COLO829 (cell line): Measurements from ENCODE around the gene ADGRD1.
A peak's percentile ranks its signal among the peaks of the same experiment; 100 is the strongest.

Experiments
- DNase-seq: peaks from one replicate; pipeline ENCODE4 v3.0.0; 2012; ENCODE audit warnings: low spot score

ADGRD1 gene

GRCh38 chr12:130966443-130967030, 12.8 kb downstream of the ADGRD1 start:
- no peak for DNase-seq

GRCh38 chr12:130967636-130968035, 13.9 kb downstream of the ADGRD1 start:
- DNase-seq: no peak

GRCh38 chr12:130968611-130969010, 14.9 kb downstream of the ADGRD1 start:
- DNase-seq: no peak

- no peak for DNase-seq
These were observed 15.5 kb downstream of the ADGRD1 start for GRCh38 chr12:130969223-130969622.

- no peak for DNase-seq
These were observed 16.6 kb downstream of the ADGRD1 start for GRCh38 chr12:130970165-130970907.

- DNase-seq: no peak
These were observed 17.2 kb downstream of the ADGRD1 start for GRCh38 chr12:130970908-130971233.

GRCh38 chr12:130971925-130972585, 18.3 kb downstream of the ADGRD1 start:
- DNase-seq: no peak

- no peak for DNase-seq
These were observed 18.9 kb downstream of the ADGRD1 start for GRCh38 chr12:130972586-130972950.

GRCh38 chr12:130973109-130973508, 19.4 kb downstream of the ADGRD1 start:
- no peak for DNase-seq

GRCh38 chr12:130973906-130974305, 20.2 kb downstream of the ADGRD1 start:
- no peak for DNase-seq

- no peak for DNase-seq
These were observed 21.4 kb downstream of the ADGRD1 start for GRCh38 chr12:130975116-130975515.

- DNase-seq: no peak
These were observed 22.5 kb downstream of the ADGRD1 start for GRCh38 chr12:130976171-130976720.

GRCh38 chr12:130977046-130977742, 23.5 kb downstream of the ADGRD1 start:
- DNase-seq: no peak

- DNase-seq: no peak
These were observed 24.0 kb downstream of the ADGRD1 start for GRCh38 chr12:130977743-130978095.

- no peak for DNase-seq
These were observed 25.1 kb downstream of the ADGRD1 start for GRCh38 chr12:130978785-130979184.

GRCh38 chr12:130981074-130981742, 27.5 kb downstream of the ADGRD1 start:
- DNase-seq: no peak

- DNase-seq: no peak
These were observed 28.2 kb downstream of the ADGRD1 start for GRCh38 chr12:130981911-130982310.

- DNase-seq: no peak
These were observed 29.0 kb downstream of the ADGRD1 start for GRCh38 chr12:130982565-130983225.

- DNase-seq: peak; percentile 89
These were observed 29.8 kb downstream of the ADGRD1 start for GRCh38 chr12:130983328-130984017.

GRCh38 chr12:130984183-130985058, 30.7 kb downstream of the ADGRD1 start:
- DNase-seq: no peak
